Stimulated activated CD8-positive, alpha-beta memory T cell treated with anti-CD3 and anti-CD28 coated beads, Interleukin-7, amount 100 ng/mL, for 4 hours (primary cell): ENCODE data around the gene CCR3.

Experiments used
- DNase-seq, 2 donors: peaks; one replicate each; pipeline ENCODE4 v3.0.0-alpha.2; 2020; ENCODE audit warnings: low read depth in 2 of 2

CCR3 gene

GRCh38 chr3:46297658-46298423, 55.6 kb downstream of the CCR3 start:
- DNase-seq: no peak

DNA sequence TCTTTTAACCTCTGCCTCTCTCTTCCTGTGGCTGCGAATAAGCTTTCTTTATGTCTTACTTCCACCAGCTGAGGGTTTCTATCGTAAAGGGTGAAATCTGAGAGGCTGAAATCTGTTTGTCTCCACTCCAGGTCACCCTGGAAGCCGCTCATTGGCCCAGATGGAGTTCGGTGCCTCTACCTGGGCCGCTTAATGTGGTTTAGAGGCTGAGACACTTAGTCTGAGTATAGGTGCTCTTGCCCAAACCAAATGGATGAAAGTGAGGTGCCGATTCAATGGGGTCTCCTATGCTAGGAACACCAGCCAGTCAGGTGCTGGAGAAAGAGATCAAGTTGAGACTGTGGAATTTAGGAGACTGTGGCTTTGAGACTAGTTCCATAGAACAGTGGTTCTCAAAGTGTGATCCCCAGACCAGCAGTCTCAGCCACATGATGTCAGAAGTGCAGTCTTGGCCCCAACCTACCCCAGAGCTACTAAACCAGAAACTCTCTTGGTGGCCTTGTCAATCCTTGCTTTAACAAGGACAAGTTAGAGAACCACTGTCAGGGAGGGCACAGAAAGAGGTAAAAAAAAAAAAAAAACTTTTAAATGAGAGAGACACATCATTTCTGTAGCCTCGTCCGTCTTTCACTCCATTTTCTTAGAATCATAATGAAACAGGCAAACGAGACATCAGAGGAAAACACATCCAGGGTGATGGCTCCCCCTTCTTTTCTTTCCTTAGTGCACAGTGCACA, 56.8 kb downstream of the CCR3 start:
- DNase-seq: no peak

DNA sequence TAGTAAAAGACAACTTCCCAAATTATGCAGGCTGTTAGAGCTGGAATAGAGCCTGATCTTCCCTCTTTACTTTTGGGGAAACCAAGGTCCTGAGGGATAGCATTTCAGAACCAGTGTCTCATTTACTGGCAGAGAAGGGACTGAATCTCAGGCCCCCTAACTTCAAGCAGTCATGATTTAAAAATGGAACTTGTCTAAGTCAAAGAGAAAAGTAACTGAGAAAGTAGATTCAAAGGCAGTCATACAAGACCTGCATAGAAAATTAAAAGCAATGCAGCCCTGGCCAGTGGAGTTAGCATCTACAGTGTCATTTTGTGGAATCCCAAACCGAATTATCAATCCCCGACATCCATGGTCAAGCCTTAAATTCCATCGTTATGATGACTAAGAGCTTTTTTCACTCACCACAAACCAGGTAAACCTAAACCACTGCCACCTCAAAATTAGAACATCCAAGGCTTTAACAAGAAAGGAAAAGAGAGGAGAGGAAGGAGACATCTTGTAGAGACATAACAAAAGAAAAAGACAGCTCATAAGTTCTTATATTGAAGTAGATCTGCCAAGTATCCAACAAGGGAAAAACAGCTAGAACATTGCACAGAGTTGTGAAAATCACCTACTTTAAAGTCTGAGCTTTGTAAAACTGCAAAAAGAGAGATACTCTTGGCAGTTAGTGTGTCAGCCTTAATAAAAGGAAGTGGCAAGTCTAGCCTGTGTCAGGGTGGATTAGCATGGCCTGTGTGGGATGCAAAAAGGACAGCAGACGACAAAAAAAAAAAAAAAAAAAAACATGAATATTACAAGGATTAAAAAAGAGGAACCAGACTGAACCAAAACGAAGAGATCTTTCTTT, 57.6 kb downstream of the CCR3 start:
- DNase-seq: no peak

GRCh38 chr3:46300461-46300789, 58.2 kb downstream of the CCR3 start:
- no peak for DNase-seq

- no peak for DNase-seq
Measured at GRCh38 chr3:46301122-46301835, 59.0 kb downstream of the CCR3 start.

GRCh38 chr3:46303240-46303639, 61.0 kb downstream of the CCR3 start:
- no peak for DNase-seq

- DNase-seq: no peak
Measured at GRCh38 chr3:46304739-46305138, 62.5 kb downstream of the CCR3 start.

DNA sequence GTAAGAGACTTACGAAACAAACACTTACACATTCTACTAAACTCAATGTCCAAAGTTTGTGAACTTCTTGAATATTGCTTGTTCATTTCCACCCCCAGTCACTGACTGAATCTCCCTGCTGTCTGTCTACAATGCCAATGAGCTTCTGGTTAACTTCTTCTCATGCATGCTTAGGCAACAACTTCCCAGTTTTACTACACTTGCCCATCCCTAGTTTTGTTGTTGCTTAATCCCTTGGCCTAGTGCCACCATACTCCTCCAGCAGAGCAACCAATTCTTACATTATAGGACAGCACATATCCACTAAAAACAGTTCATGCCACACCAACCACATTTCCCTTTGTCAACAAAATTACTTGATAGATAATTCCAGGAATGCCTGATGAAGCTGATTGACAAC, 70.7 kb downstream of the CCR3 start:
- no peak for DNase-seq

GRCh38 chr3:46314517-46314916, 72.3 kb downstream of the CCR3 start:
- DNase-seq: no peak

- DNase-seq: no peak
Measured at GRCh38 chr3:46316206-46316605, 73.9 kb downstream of the CCR3 start.
